GM12872 (cell line): ENCODE data around the gene ZNF75A.

Experiments used
- TF ChIP-seq, protein P1 (sequence below): IDR thresholded peaks from 3 replicates; pipeline ENCODE4 v1.5.1; 2011; ENCODE audit warnings: low read depth, mild to moderate bottlenecking, low read length, moderate library complexity; ENCODE audit not compliant: insufficient read depth

ZNF75A gene

DNA sequence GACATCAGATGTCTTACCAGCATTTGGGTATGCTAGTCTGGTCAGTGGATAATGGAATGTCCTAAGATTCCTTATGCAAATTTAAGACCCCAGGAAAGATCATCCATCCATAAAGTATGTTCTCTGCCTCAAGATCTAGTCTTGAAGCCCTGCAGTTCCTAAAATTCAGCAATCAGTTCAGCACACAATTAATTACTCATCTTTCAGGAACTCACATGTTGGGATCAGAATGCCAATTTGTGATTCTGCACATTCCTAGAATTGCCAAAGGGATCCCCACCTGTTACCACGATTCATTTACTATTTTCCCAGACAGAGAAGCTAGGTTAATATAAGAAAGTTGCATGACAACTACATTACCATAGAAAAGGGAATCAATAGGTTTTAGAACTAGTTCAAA, 53.6 kb downstream of the ZNF75A start:
- TF ChIP-seq, protein P1, sequence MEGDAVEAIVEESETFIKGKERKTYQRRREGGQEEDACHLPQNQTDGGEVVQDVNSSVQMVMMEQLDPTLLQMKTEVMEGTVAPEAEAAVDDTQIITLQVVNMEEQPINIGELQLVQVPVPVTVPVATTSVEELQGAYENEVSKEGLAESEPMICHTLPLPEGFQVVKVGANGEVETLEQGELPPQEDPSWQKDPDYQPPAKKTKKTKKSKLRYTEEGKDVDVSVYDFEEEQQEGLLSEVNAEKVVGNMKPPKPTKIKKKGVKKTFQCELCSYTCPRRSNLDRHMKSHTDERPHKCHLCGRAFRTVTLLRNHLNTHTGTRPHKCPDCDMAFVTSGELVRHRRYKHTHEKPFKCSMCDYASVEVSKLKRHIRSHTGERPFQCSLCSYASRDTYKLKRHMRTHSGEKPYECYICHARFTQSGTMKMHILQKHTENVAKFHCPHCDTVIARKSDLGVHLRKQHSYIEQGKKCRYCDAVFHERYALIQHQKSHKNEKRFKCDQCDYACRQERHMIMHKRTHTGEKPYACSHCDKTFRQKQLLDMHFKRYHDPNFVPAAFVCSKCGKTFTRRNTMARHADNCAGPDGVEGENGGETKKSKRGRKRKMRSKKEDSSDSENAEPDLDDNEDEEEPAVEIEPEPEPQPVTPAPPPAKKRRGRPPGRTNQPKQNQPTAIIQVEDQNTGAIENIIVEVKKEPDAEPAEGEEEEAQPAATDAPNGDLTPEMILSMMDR: no peak

DNA sequence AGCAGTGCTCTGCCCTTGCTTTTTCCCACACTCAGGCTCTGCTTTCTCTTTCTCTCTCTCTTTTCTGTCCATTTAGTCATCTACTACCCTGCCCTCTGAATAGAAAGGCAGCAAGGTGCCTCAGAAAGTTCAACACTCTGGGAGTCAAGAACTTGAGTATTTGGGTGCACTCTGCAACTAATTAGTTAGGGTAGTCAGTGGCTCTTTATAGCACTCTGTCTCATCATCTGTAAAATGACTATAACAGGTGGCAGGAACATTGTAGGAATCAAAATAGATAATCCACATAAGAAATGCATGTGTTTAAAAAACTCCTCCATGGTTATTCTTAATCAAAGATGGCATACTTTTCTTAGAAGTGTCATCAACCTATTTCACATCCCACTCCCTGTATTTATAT, 57.6 kb downstream of the ZNF75A start:
- TF ChIP-seq, protein P1: no peak

DNA sequence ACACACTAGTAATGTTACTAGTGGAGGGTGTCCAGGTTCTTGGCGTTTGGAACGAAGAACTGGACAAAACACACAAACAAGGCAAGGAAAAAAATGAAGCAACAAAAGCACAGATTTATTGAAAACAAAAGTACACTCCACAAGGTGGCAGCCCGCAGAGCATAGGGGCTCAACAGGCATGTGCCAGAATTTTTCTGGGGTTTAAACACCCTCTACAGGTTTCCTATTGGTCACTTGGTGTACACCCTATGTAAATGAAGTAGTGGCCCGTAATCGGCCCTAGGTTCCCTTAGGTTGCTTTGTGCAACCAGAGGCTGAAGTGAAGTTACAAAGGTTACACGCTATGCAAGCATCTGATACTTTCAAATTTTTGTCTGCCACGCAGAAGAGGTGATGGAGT, 58.5 kb downstream of the ZNF75A start:
- TF ChIP-seq, protein P1: no peak

DNA sequence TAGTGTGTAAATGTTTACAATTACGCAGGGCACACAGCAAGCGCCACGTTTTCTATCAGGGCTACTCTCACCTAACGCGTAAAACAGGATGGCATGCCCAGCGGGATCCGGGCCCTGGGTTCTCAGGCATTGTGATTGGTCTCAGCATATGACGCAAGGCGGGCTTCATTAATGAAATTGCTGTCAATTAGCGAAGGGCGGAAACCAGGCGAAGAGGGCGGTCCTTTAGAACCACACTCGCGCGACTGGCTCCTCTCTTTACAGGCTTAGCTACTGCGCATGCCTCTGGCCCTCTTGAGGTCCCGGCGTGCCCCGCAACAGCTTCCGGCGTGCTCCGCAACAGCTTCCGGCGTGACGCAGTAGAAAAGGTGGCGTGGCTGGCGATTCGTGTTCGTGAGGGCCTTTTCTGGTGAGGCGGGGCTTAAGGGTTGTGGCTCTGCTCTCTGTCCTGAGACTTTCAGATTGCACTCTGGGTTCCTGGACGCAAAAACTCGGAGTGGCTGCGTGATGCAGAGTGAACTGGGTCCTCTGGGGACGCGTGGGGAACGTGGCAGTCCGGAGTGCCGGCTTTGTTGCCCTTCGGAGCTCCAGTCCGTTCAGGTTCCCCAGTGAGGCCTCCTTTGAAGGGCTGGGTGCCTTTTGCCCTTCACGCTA, 59.6 kb downstream of the ZNF75A start:
- TF ChIP-seq, protein P1: no peak
